ENCODE results near the gene SGPL1. TPM values are rescaled to one million over a fixed set of nuclear protein-coding genes. Genes with fewer than 3 reads are reported as not detected.
A peak's percentile ranks its signal among the peaks of the same experiment; 100 is the strongest.
"Not testable (repeated sequence)": the region's sequence is repeated elsewhere in the genome, so short reads cannot be mapped to it uniquely, and the experiment has no call there.

Gene SGPL1
- total RNA-seq, 5 donors from 2014 or later (not counting 1 experiment from before 2014, with no cell fraction given): 25.0 to 36.8 (median 27.9) TPM

DNA sequence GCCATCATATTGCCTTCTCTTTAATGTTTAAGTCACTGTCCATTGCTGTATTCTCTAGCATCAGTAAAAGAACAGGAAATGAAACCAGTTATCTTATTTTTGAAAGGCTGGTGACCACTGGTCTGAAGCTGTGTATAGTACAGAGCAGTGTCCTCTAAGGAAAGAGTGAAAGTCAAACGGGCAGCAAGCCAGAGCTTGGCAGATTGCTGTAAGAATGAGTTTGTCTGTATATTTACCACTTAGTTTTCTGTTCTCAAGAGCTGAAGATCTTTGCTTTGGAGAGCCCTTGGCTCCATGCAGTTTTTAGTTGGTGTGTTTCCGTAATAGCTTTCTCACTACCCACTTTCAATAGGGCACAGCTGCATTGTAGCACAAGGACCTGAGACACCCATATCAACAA, 40.7 kb downstream of the SGPL1 start:
- 100% methylated on average over 1 of the region's 2 CpGs for WGBS (ENCODE audit: insufficient coverage)
- no peak overlapping the region for H3K27ac ChIP-seq (ENCODE audit: low read length)
- H3K4me1 ChIP-seq (ENCODE audit: control insufficient read depth in 1 of 2, extremely low read depth in 1 of 2, insufficient read depth in 2 of 2, low read length in 2 of 2): no peaks in the 10 kb centered on the region
- no peaks in the 10 kb centered on the region for H3K27me3 ChIP-seq (replicated peaks in 1 of 2; ENCODE audit: control insufficient read depth in 2 of 2, extremely low read depth in 1 of 2, insufficient read depth in 2 of 2, low read length in 1 of 2)
- peaks cover 0 to 61% of the 10 kb centered on the region in 2 donors for H3K36me3 ChIP-seq (ENCODE audit: control insufficient read depth in 2 of 2, extremely low read depth in 1 of 2, insufficient read depth in 1 of 2, low read length in 1 of 2)
- POLR2A ChIA-PET: interaction anchor here (0.6 to 1.1 kb wide), 2 partner anchors 10 to 14 kb away, joined by 3 to 4 read pairs; no protein-coding TSS in a partner anchor
- no peak for DNase-seq
- no peak overlapping the region for H3K27ac Mint-ChIP-seq
- H3K9me3 ChIP-seq: no peaks in the 10 kb centered on the region
- CTCF ChIA-PET: interaction anchor here in 1 of 2 donors (1.1 kb wide), 1 partner anchor 16 kb away, joined by 3 read pairs; no protein-coding TSS in a partner anchor
- ATAC-seq (replicated peaks in 1 of 4): no peak
- no peak overlapping the region for H3K4me3 ChIP-seq (ENCODE audit: control insufficient read depth in 1 of 2, extremely low read depth in 1 of 2, low read length in 1 of 2)
- no peak overlapping the region for H3K4me3 Mint-ChIP-seq
- H3K36me3 Mint-ChIP-seq: peaks cover 69% of the 10 kb centered on the region
- no peaks in the 10 kb centered on the region for H3K27me3 Mint-ChIP-seq
- no peaks in the 10 kb centered on the region for H3K4me1 Mint-ChIP-seq
- no peaks in the 10 kb centered on the region for H3K9me3 Mint-ChIP-seq

- peaks cover 65% of the 10 kb centered on the region for H3K36me3 Mint-ChIP-seq
- POLR2A ChIA-PET: interaction anchor here in 1 of 2 donors (0.6 kb wide), 1 partner anchor 9 kb away, joined by 3 read pairs; no protein-coding TSS in a partner anchor
- no peak overlapping the region for H3K4me3 ChIP-seq (ENCODE audit: control insufficient read depth in 1 of 2, extremely low read depth in 1 of 2, low read length in 1 of 2)
- H3K27ac Mint-ChIP-seq: no peak overlapping the region
- H3K4me1 Mint-ChIP-seq: peaks cover 0 to under 1% (median 0%) of the 10 kb centered on the region in 3 donors
- CTCF ChIA-PET: interaction anchor here in 1 of 2 donors (0.5 kb wide), 1 partner anchor 594 kb away, joined by 3 read pairs; no protein-coding TSS in a partner anchor
- H3K4me1 ChIP-seq (ENCODE audit: control insufficient read depth in 1 of 2, extremely low read depth in 1 of 2, insufficient read depth in 2 of 2, low read length in 2 of 2): no peaks in the 10 kb centered on the region
- no peak overlapping the region for H3K27ac ChIP-seq (ENCODE audit: low read length)
- no peaks in the 10 kb centered on the region for H3K9me3 ChIP-seq
- no peak overlapping the region for H3K4me3 Mint-ChIP-seq
- ATAC-seq (replicated peaks in 1 of 4): no peak
- H3K9me3 Mint-ChIP-seq: no peaks in the 10 kb centered on the region
- H3K27me3 Mint-ChIP-seq: no peaks in the 10 kb centered on the region
- no peak for DNase-seq
- peaks cover 0 to 45% of the 10 kb centered on the region in 2 donors for H3K36me3 ChIP-seq (ENCODE audit: control insufficient read depth in 2 of 2, extremely low read depth in 1 of 2, insufficient read depth in 1 of 2, low read length in 1 of 2)
- 100% methylated on average over 1 of the region's 5 CpGs for WGBS (ENCODE audit: insufficient coverage)
- H3K27me3 ChIP-seq (replicated peaks in 1 of 2; ENCODE audit: control insufficient read depth in 2 of 2, extremely low read depth in 1 of 2, insufficient read depth in 2 of 2, low read length in 1 of 2): no peaks in the 10 kb centered on the region
These were observed 43.0 kb downstream of the SGPL1 start for GRCh38 chr10:70858759-70859158.

DNA sequence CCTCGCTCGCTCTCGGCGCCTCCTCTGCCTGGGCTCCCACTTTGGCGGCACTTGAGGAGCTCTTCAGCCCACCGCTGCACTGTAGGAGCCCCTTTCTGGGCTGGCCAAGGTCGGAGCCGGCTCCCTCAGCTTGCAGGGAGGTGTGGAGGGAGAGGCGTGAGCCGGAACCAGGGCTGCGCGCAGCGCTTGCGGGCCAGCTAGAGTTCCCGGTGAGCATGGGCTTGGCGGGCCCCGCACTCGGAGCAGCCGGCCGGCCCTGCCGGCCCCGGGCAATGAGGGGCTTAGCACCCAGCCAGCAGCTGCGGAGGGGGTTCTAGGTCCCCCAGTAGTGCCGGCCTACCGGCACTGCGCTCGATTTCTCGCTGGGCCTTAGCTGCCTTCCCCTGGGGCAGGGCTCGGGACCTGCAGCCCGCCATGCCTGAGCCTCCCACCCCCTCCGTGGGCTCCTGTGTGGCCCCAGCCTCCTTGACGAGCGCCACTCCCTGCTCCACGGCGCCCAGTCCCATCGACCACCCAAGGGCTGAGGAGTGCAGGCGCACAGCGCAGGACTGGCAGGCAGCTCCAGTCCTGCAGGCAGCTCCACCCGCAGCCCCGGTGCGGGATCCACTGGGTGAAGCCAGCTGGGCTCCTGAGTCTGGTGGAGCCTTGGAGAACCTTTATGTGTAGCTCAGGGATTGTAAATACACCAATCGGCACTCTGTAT, 45.9 kb downstream of the SGPL1 start:
- WGBS (ENCODE audit: insufficient coverage): 95% methylated on average over 29 of the region's 42 CpGs

GRCh38 chr10:70863470-70864160, 47.9 kb downstream of the SGPL1 start:
- no peak overlapping the region for H3K27ac Mint-ChIP-seq
- ChIA-PET CTCF (interaction anchor here in 1 of 2 donors (0.5 kb wide), 1 partner anchor 646 kb away, joined by 4 read pairs; no protein-coding TSS in a partner anchor), POLR2A (no interaction called here)
- H3K4me1 ChIP-seq (ENCODE audit: control insufficient read depth in 1 of 2, extremely low read depth in 1 of 2, insufficient read depth in 2 of 2, low read length in 2 of 2): no peaks in the 10 kb centered on the region
- ATAC-seq (replicated peaks in 1 of 4) (no peak), DNase-seq (no peak)
- H3K4me1 Mint-ChIP-seq: peaks cover 0 to 2% (median 0%) of the 10 kb centered on the region in 3 donors
- no peak overlapping the region for H3K4me3 ChIP-seq (ENCODE audit: control insufficient read depth in 1 of 2, extremely low read depth in 1 of 2, low read length in 1 of 2)
- H3K27me3 Mint-ChIP-seq: no peaks in the 10 kb centered on the region
- H3K9me3 Mint-ChIP-seq: no peaks in the 10 kb centered on the region
- peaks cover 0 to 22% of the 10 kb centered on the region in 2 donors for H3K36me3 ChIP-seq (ENCODE audit: control insufficient read depth in 2 of 2, extremely low read depth in 1 of 2, insufficient read depth in 1 of 2, low read length in 1 of 2)
- H3K9me3 ChIP-seq: no peaks in the 10 kb centered on the region
- H3K4me3 Mint-ChIP-seq: no peak overlapping the region
- no peak overlapping the region for H3K27ac ChIP-seq (ENCODE audit: low read length)
- H3K27me3 ChIP-seq (replicated peaks in 1 of 2; ENCODE audit: control insufficient read depth in 2 of 2, extremely low read depth in 1 of 2, insufficient read depth in 2 of 2, low read length in 1 of 2): no peaks in the 10 kb centered on the region
- H3K36me3 Mint-ChIP-seq: peaks cover 53% of the 10 kb centered on the region

More for the DNA sequence above, 45.9 kb downstream of the SGPL1 start:
- H3K9me3 Mint-ChIP-seq; H3K4me3 Mint-ChIP-seq; H3K27ac ChIP-seq (ENCODE audit: low read length); H3K4me1 ChIP-seq (ENCODE audit: control insufficient read depth in 1 of 2, extremely low read depth in 1 of 2, insufficient read depth in 2 of 2, low read length in 2 of 2); H3K4me1 Mint-ChIP-seq; H3K27me3 ChIP-seq (replicated peaks in 1 of 2; ENCODE audit: control insufficient read depth in 2 of 2, extremely low read depth in 1 of 2, insufficient read depth in 2 of 2, low read length in 1 of 2); H3K9me3 ChIP-seq; H3K4me3 ChIP-seq (ENCODE audit: control insufficient read depth in 1 of 2, extremely low read depth in 1 of 2, low read length in 1 of 2); ATAC-seq (replicated peaks in 1 of 4); DNase-seq; H3K27ac Mint-ChIP-seq; H3K27me3 Mint-ChIP-seq; CTCF ChIA-PET: not testable (repeated sequence)
- peaks cover 0 to 36% of the 10 kb centered on the region in 2 donors for H3K36me3 ChIP-seq (ENCODE audit: control insufficient read depth in 2 of 2, extremely low read depth in 1 of 2, insufficient read depth in 1 of 2, low read length in 1 of 2)
- peaks cover 68% of the 10 kb centered on the region for H3K36me3 Mint-ChIP-seq
- POLR2A ChIA-PET: interaction anchor here in 1 of 2 donors (0.6 kb wide), 1 partner anchor 1403 kb away, joined by 3 read pairs; no protein-coding TSS in a partner anchor

DNA sequence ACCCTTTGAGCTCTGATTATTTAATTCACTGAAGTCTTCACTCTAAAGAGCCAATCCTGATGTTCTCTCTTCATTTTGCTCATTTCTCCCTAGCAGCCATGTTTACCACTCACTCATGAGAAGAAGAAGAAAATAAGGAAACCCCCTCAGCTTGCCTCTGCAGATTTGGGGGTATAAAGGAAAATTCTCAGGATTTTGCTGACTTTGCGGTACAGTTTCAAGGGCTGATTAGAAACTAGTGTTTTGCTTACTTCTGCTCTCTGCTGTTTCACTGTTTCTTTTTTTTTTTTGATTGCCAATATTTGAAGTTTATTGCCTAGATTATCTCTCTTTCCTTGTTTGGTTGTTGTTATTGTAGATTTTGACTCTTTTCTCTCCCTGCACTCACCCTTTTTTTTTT, 49.2 kb downstream of the SGPL1 start:
- POLR2A ChIA-PET: no interaction called here
- no peak overlapping the region for H3K27ac ChIP-seq (ENCODE audit: low read length)
- ATAC-seq (replicated peaks in 1 of 4) (no peak), DNase-seq (no peak)
- no CpG with 5 or more reads among the region's 1 CpG for WGBS (ENCODE audit: insufficient coverage)
- no peaks in the 10 kb centered on the region for H3K27me3 Mint-ChIP-seq
- no peaks in the 10 kb centered on the region for H3K4me1 ChIP-seq (ENCODE audit: control insufficient read depth in 1 of 2, extremely low read depth in 1 of 2, insufficient read depth in 2 of 2, low read length in 2 of 2)
- peaks cover 3 to 15% of the 10 kb centered on the region in 2 donors for H3K36me3 ChIP-seq (ENCODE audit: control insufficient read depth in 2 of 2, extremely low read depth in 1 of 2, insufficient read depth in 1 of 2, low read length in 1 of 2)
- no peaks in the 10 kb centered on the region for H3K9me3 Mint-ChIP-seq
- H3K27me3 ChIP-seq (replicated peaks in 1 of 2; ENCODE audit: control insufficient read depth in 2 of 2, extremely low read depth in 1 of 2, insufficient read depth in 2 of 2, low read length in 1 of 2): no peaks in the 10 kb centered on the region
- H3K27ac Mint-ChIP-seq: peak overlapping the region in 1 of 2 donors; percentile 29
- CTCF ChIA-PET: interaction anchor here (0.7 to 1.0 kb wide), 2 partner anchors 15 to 956 kb away, joined by 3 to 4 read pairs; no protein-coding TSS in a partner anchor
- H3K9me3 ChIP-seq: no peaks in the 10 kb centered on the region
- peaks cover 56% of the 10 kb centered on the region for H3K36me3 Mint-ChIP-seq
- H3K4me3 ChIP-seq (ENCODE audit: control insufficient read depth in 1 of 2, extremely low read depth in 1 of 2, low read length in 1 of 2): no peak overlapping the region
- H3K4me1 Mint-ChIP-seq: peaks cover 0 to 2% (median 0%) of the 10 kb centered on the region in 3 donors
- H3K4me3 Mint-ChIP-seq: no peak overlapping the region

- H3K4me1 Mint-ChIP-seq: peaks cover 0 to 2% (median 0%) of the 10 kb centered on the region in 3 donors
- peak in 1 of 35 experiments; percentile 9 for DNase-seq
- Histone ChIP-seq H3K4me1 (ENCODE audit: control insufficient read depth in 1 of 2, extremely low read depth in 1 of 2, insufficient read depth in 2 of 2, low read length in 2 of 2) (no peaks in the 10 kb centered on the region), H3K27me3 (replicated peaks in 1 of 2; ENCODE audit: control insufficient read depth in 2 of 2, extremely low read depth in 1 of 2, insufficient read depth in 2 of 2, low read length in 1 of 2) (no peaks in the 10 kb centered on the region), H3K9me3 (no peaks in the 10 kb centered on the region), H3K4me3 (ENCODE audit: control insufficient read depth in 1 of 2, extremely low read depth in 1 of 2, low read length in 1 of 2) (no peak overlapping the region), H3K36me3 (ENCODE audit: control insufficient read depth in 2 of 2, extremely low read depth in 1 of 2, insufficient read depth in 1 of 2, low read length in 1 of 2) (peaks cover 2 to 3% of the 10 kb centered on the region in 2 donors), H3K27ac (ENCODE audit: low read length) (no peak overlapping the region)
- ChIA-PET CTCF (interaction anchor here in 1 of 2 donors (0.7 kb wide), 1 partner anchor 50 kb away, joined by 4 read pairs; no protein-coding TSS in a partner anchor), POLR2A (no interaction called here)
- H3K9me3 Mint-ChIP-seq: no peaks in the 10 kb centered on the region
- no peak overlapping the region for H3K27ac Mint-ChIP-seq
- H3K36me3 Mint-ChIP-seq: peaks cover 46% of the 10 kb centered on the region
- no peaks in the 10 kb centered on the region for H3K27me3 Mint-ChIP-seq
- ATAC-seq (replicated peaks in 1 of 4): no peak
- 67% methylated on average over 3 of the region's 4 CpGs for WGBS (ENCODE audit: insufficient coverage)
- H3K4me3 Mint-ChIP-seq: no peak overlapping the region
These were observed 50.7 kb downstream of the SGPL1 start for GRCh38 chr10:70866424-70866823.

All from T-cell (primary cell).